Activated CD4-positive, alpha-beta T cell treated with anti-CD3 and anti-CD28 coated beads, Interleukin-2, amount 50 U/mL, for 1 hour (primary cell): ENCODE results near the gene ORMDL2.
"Not testable (repeated sequence)": the region's sequence is repeated elsewhere in the genome, so short reads cannot be mapped to it uniquely, and the experiment has no call there.

Experiments used
- DNase-seq: peaks from one replicate; pipeline ENCODE4 v3.0.0-alpha.2; 2020

ORMDL2 gene

DNA sequence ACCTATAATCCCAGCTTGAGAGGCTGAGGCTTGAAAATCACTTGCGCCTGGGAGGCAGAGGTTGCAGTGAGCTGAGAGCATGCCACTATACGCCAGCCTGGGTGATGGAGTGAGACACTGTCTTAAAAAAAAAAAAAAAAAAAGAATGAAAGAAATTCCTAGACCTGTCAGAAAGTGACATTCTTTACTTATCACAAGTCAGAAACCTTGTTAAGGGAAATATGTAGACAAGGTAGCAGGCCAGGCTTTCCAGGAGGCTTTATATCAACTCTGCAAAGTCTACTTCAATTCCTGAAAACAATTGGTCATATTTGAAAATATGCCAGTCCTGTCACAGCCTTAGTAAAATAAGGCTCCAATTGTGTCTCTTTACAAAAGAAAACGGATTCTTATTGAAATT is 44.0 kb downstream of the ORMDL2 start:
- no peak for DNase-seq

GRCh38 chr12:55862286-55862685 is 44.4 kb downstream of the ORMDL2 start:
- no peak for DNase-seq

GRCh38 chr12:55862931-55863330 is 45.1 kb downstream of the ORMDL2 start:
- not testable (repeated sequence) for DNase-seq

GRCh38 chr12:55865327-55865726 is 47.5 kb downstream of the ORMDL2 start:
- DNase-seq = no peak

GRCh38 chr12:55866454-55867004 is 48.7 kb downstream of the ORMDL2 start:
- DNase-seq = not testable (repeated sequence)
